ENCODE data around the gene STX10.

Gene STX10

DNA sequence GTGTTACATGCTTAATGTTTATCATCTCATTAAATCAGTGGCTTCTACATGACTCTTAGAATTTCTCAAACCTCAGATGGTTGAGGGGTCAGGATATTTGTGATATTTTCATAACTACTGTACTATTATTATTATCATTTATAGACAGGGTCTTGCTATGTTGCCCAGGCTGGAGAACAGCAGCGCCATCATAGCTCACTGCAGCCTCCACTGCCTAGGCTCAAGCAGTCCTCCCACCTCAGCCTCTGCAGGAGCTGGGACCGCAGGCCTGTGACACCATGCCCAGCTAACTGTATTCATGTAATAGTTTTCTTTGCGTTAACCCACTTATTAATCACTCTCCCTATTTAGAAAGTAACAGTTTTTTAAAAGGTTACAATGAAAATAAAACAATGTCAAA is 9.5 kb upstream of the STX10 start:
- TF ChIP-seq CTCF (conservative IDR thresholded peaks at IDR 0.05) (no peak), ZFX (IDR thresholded peaks at IDR 0.05) (no peak)
- no peak overlapping the region for H3K27ac ChIP-seq

DNA sequence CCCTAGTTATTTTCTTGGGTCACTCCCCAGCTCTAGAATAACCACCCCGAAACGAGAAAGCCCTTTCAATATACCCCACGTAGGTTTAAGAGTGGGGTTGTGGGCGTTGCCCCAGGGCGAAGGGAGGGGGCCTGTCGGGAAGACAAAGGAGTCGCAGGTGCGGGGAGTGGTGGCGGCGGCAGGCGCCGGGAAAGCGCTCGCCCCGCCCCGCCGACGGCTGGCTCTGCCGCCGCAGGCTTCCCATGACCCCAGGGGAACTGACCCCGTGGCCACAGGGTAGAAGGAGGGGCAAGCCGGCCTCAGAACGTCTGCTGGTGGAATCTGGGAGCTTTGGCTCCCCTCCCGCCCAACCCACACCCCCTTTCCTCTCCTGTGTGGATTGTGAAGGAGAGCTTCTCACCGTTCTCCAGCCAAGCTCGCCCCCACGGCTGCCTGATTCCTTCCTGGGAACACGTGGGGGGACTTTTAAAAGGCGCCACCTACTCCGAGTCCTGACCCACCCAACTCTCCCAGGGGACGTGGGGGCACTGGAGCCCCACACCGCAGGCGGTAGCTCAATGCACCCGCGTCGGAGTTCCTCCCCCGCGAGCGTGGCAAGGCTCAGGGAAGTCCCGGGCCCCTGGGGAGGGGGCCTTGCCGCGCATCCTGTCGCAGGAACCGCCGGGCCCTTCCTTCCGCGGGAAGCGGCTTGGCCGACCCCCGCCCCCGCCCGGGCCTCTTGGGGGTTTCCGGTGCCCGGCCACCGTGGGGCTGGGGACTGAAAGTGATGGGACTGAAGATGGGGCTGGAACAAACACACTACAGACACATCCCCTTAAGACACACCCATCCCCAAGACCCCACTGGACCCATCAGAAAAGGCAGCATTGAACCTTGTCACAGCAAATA is 5.5 kb upstream of the STX10 start:
- no peak for TF ChIP-seq ZFX (IDR thresholded peaks at IDR 0.05)
- no peak for TF ChIP-seq CTCF (conservative IDR thresholded peaks at IDR 0.05)

GRCh38 chr19:13154911-13155471 is 4.8 kb upstream of the STX10 start:
- peak overlapping the region; percentile 94 for H3K27ac ChIP-seq

More for the DNA sequence above, 5.5 kb upstream of the STX10 start:
- peak overlapping the region; percentile 94 for H3K27ac ChIP-seq

DNA sequence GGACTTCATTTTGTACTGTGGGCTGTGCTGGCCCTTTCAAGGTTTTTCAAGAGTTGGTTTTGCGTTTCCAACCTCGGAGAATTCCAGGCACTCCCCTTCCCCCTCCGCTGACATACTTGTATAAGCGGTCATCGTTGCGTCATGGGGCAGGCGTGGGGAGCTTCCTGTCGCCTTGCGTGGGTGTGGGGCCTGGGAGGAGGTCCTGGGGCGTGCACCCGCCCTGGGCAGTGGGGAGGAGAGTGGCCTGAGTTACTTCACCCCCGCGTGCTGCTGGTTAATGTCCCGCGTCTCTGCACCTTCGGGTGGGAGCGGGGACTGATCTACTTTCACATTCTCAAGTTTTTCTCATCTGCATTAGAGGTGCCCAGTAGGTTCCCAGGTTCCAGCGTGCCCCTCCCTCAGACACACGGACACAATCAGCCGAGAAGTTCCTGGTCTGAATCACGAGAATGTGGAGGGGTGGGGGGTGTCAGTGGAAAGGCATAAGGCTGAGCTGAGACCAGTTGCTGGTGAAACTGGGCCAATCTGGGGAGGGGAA is 4.1 kb upstream of the STX10 start:
- peak overlapping the region; percentile 94 for H3K27ac ChIP-seq
- no peak for TF ChIP-seq ZFX (IDR thresholded peaks at IDR 0.05)
- TF ChIP-seq CTCF (conservative IDR thresholded peaks at IDR 0.05), result no peak

More at GRCh38 chr19:13154911-13155471, 4.8 kb upstream of the STX10 start:
- TF ChIP-seq CTCF (conservative IDR thresholded peaks at IDR 0.05), result no peak
- no peak for TF ChIP-seq ZFX (IDR thresholded peaks at IDR 0.05)

DNA sequence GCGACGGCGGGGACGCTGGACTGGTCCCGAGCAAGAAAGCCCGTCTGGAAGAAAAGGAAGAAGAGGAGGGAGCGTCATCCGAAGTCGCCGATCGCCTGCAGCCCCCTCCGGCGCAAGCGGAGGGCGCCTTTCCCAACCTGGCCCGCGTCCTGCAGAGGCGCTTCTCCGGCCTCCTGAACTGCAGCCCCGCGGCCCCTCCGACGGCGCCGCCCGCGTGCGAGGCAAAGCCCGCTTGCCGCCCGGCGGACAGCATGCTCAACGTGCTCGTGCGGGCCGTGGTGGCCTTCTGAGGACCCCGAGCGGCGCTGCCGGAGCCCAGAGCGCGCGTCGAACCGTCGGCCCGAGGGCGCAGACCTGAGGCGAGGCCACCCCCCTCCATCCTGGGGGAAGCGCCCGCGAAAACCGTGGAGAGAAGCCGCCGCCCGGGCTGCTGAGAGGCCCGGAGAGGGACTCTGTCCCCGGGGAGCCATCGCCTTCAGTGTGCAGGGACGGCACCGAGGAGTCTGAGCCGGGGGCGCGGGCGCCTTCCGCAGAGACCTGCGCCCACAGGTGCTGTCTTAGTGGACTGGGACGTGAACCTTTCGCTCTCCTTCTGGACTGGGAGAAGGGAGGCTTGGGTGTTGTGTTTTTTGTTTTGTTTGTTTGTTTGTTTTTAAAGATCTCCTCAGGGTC is 3.5 kb upstream of the STX10 start:
- H3K27ac ChIP-seq, result peak overlapping the region; percentile 94
- no peak for TF ChIP-seq ZFX (IDR thresholded peaks at IDR 0.05)
- TF ChIP-seq CTCF (conservative IDR thresholded peaks at IDR 0.05), result peak; percentile 44; the same call in 1 of the 2 replicates

- TF ChIP-seq ZFX (IDR thresholded peaks at IDR 0.05) (no peak), CTCF (conservative IDR thresholded peaks at IDR 0.05) (no peak; the same call in 1 of the 2 replicates)
- peak overlapping the region; percentile 94 for H3K27ac ChIP-seq
Measured at GRCh38 chr19:13152974-13153568, 2.9 kb upstream of the STX10 start.

All from C4-2B (cell line).